ENCODE data around the gene PTPN3.
"Not testable (repeated sequence)": the region's sequence is repeated elsewhere in the genome, so short reads cannot be mapped to it uniquely, and the experiment has no call there.

PTPN3 gene

DNA sequence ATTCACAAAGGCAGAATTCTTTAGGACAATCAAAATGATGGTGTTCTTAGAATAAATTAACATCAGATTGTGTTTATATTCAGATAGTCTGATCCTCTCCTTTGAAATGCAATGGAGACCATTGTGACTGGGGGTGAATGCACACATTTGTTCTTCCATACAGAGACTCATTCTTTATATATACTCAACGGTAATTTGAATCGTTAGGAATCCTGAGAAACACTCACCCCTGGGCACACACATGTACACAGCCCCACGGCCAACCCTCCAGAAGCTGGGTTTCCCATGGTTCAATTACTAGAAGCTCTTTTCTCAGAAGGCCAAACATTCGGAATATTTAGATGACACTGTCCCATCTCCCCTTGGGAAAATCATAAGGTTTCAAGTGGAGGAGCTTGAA lies 119.8 kb downstream of the PTPN3 start:
- no peaks in the 10 kb centered on the region for H3K9me3 Mint-ChIP-seq
- H3K36me3 Mint-ChIP-seq (ENCODE audit: low read depth) = no peaks in the 10 kb centered on the region
- peaks cover 6% of the 10 kb centered on the region for H3K4me1 Mint-ChIP-seq (ENCODE audit: low read depth)
- H3K27me3 Mint-ChIP-seq (ENCODE audit: low read depth) = no peaks in the 10 kb centered on the region
- no peak overlapping the region for H3K4me3 Mint-ChIP-seq
- H3K27ac Mint-ChIP-seq = no peak overlapping the region

DNA sequence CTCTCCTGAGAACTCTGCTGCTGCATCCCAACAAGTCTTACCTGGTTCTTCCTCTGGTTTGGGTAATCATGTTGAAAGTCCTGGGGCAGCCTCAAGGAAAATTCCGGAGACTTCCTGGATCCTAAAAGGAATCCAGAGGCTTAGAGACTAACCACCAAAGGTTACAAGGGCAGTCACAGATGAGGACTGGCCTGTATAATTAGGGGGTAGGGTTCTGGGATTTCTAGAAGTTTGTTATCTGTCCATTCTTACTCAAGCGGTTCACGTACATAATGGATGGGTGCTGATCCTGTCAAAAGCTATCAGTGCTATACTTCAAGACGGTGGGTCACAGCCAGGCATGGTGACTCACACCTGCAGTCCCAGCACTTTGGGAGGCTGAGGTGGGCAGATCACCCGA lies 125.9 kb downstream of the PTPN3 start:
- Mint-ChIP-seq H3K36me3 (ENCODE audit: low read depth) (no peaks in the 10 kb centered on the region), H3K9me3 (no peaks in the 10 kb centered on the region), H3K4me1 (ENCODE audit: low read depth) (no peaks in the 10 kb centered on the region), H3K4me3 (no peak overlapping the region), H3K27me3 (ENCODE audit: low read depth) (peaks cover 8% of the 10 kb centered on the region), H3K27ac (no peak overlapping the region)

GRCh38 chr9:109371374-109371773 lies 126.7 kb downstream of the PTPN3 start:
- Mint-ChIP-seq H3K27me3 (ENCODE audit: low read depth) (peaks cover 11% of the 10 kb centered on the region), H3K4me1 (ENCODE audit: low read depth) (no peaks in the 10 kb centered on the region), H3K9me3 (no peaks in the 10 kb centered on the region)

GRCh38 chr9:109369285-109369684 lies 128.8 kb downstream of the PTPN3 start:
- H3K4me3 Mint-ChIP-seq = no peak overlapping the region
- no peak overlapping the region for H3K27ac Mint-ChIP-seq
- H3K27me3 Mint-ChIP-seq (ENCODE audit: low read depth) = peaks cover 18% of the 10 kb centered on the region
- H3K36me3 Mint-ChIP-seq (ENCODE audit: low read depth) = no peaks in the 10 kb centered on the region
- H3K4me1 Mint-ChIP-seq (ENCODE audit: low read depth) = no peaks in the 10 kb centered on the region
- no peaks in the 10 kb centered on the region for H3K9me3 Mint-ChIP-seq

More at GRCh38 chr9:109371374-109371773, 126.7 kb downstream of the PTPN3 start:
- Mint-ChIP-seq H3K36me3 (ENCODE audit: low read depth) (no peaks in the 10 kb centered on the region), H3K4me3 (no peak overlapping the region), H3K27ac (no peak overlapping the region)

DNA sequence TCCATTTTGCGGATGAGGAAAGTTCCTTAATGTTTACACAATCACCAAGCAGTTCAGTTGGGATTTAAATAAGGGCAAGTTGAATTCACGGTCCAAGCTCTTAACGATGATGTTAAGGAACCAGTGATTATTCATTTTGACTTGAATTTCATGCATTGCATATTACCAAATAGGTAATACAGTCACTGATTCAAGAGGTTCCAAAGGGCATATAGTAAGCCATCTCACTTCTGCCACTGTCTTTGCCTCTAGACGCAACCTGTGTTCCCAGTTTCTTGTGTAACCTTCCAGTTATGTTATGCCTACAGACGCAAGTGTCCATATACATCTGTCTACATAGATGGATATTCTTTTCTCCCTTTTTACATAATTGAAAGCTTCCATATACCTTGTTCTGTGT lies 137.3 kb downstream of the PTPN3 start:
- no peaks in the 10 kb centered on the region for H3K9me3 Mint-ChIP-seq
- no peaks in the 10 kb centered on the region for H3K36me3 Mint-ChIP-seq (ENCODE audit: low read depth)
- no peak overlapping the region for H3K4me3 Mint-ChIP-seq
- H3K27ac Mint-ChIP-seq = no peak overlapping the region
- H3K4me1 Mint-ChIP-seq (ENCODE audit: low read depth) = peaks cover 2% of the 10 kb centered on the region
- peaks cover 9% of the 10 kb centered on the region for H3K27me3 Mint-ChIP-seq (ENCODE audit: low read depth)

DNA sequence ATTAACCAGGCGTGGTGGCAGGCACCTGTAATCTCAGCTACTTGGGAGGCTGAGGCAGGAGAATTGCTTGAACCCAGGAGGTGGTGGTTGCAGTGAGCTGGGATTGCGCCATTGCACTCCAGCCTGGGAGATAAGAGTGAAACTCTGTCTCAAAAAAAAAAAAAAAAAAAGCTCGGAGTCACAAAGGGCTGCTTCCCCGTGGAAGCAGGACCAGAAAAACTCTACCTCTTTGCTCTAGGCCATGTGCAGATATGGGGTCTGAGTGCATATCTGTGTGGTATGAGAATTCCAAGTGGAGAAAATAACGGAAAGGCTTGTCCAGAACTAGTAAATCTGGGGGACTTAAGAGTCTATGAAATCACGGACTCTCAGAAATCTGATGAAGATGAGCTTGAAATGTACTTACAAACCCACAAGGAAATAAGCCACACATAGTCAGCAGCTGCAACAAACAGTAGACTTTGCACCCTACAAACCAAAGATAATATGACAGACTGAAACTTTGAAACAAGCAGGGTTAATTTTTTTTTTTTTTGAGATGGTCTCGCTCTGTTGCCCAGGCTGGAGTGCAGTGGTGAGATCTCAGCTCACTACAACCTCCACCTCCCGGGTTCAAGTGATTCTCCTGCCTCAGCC lies 139.0 kb downstream of the PTPN3 start:
- H3K9me3 Mint-ChIP-seq; H3K4me3 Mint-ChIP-seq; H3K4me1 Mint-ChIP-seq (ENCODE audit: low read depth); H3K27ac Mint-ChIP-seq; H3K36me3 Mint-ChIP-seq (ENCODE audit: low read depth); H3K27me3 Mint-ChIP-seq (ENCODE audit: low read depth): not testable (repeated sequence)

GRCh38 chr9:109355564-109356297 lies 142.4 kb downstream of the PTPN3 start:
- H3K27me3 Mint-ChIP-seq (ENCODE audit: low read depth) = peaks cover 3% of the 10 kb centered on the region
- no peaks in the 10 kb centered on the region for H3K36me3 Mint-ChIP-seq (ENCODE audit: low read depth)
- no peak overlapping the region for H3K4me3 Mint-ChIP-seq
- H3K27ac Mint-ChIP-seq = no peak overlapping the region
- H3K9me3 Mint-ChIP-seq = no peaks in the 10 kb centered on the region
- H3K4me1 Mint-ChIP-seq (ENCODE audit: low read depth) = peaks cover 2% of the 10 kb centered on the region

GRCh38 chr9:109354190-109354589 lies 143.9 kb downstream of the PTPN3 start:
- Mint-ChIP-seq H3K27me3 (ENCODE audit: low read depth) (peaks cover 3% of the 10 kb centered on the region), H3K27ac (no peak overlapping the region), H3K9me3 (no peaks in the 10 kb centered on the region), H3K36me3 (ENCODE audit: low read depth) (no peaks in the 10 kb centered on the region), H3K4me1 (ENCODE audit: low read depth) (peaks cover 2% of the 10 kb centered on the region), H3K4me3 (no peak overlapping the region)

- no peaks in the 10 kb centered on the region for H3K9me3 Mint-ChIP-seq
Measured at GRCh38 chr9:109351032-109351431, 147.1 kb downstream of the PTPN3 start.

GRCh38 chr9:109349421-109349846 lies 148.7 kb downstream of the PTPN3 start:
- no peaks in the 10 kb centered on the region for H3K9me3 Mint-ChIP-seq
- no peak overlapping the region for H3K27ac Mint-ChIP-seq
- H3K27me3 Mint-ChIP-seq (ENCODE audit: low read depth) = peaks cover 11% of the 10 kb centered on the region
- H3K4me1 Mint-ChIP-seq (ENCODE audit: low read depth) = no peaks in the 10 kb centered on the region
- H3K36me3 Mint-ChIP-seq (ENCODE audit: low read depth) = no peaks in the 10 kb centered on the region
- no peak overlapping the region for H3K4me3 Mint-ChIP-seq

More at GRCh38 chr9:109351032-109351431, 147.1 kb downstream of the PTPN3 start:
- H3K36me3 Mint-ChIP-seq (ENCODE audit: low read depth) = no peaks in the 10 kb centered on the region
- H3K4me1 Mint-ChIP-seq (ENCODE audit: low read depth) = no peaks in the 10 kb centered on the region
- H3K27ac Mint-ChIP-seq = no peak overlapping the region
- no peak overlapping the region for H3K4me3 Mint-ChIP-seq
- H3K27me3 Mint-ChIP-seq (ENCODE audit: low read depth) = peaks cover 11% of the 10 kb centered on the region

GRCh38 chr9:109346904-109347303 lies 151.2 kb downstream of the PTPN3 start:
- no peak overlapping the region for H3K27ac Mint-ChIP-seq
- peaks cover 8% of the 10 kb centered on the region for H3K27me3 Mint-ChIP-seq (ENCODE audit: low read depth)
- no peaks in the 10 kb centered on the region for H3K9me3 Mint-ChIP-seq
- no peaks in the 10 kb centered on the region for H3K36me3 Mint-ChIP-seq (ENCODE audit: low read depth)
- H3K4me3 Mint-ChIP-seq = no peak overlapping the region
- no peaks in the 10 kb centered on the region for H3K4me1 Mint-ChIP-seq (ENCODE audit: low read depth)

GRCh38 chr9:109344866-109345265 lies 153.2 kb downstream of the PTPN3 start:
- Mint-ChIP-seq H3K27ac (no peak overlapping the region), H3K4me3 (no peak overlapping the region), H3K27me3 (ENCODE audit: low read depth) (peaks cover 14% of the 10 kb centered on the region), H3K9me3 (no peaks in the 10 kb centered on the region), H3K36me3 (ENCODE audit: low read depth) (no peaks in the 10 kb centered on the region), H3K4me1 (ENCODE audit: low read depth) (no peaks in the 10 kb centered on the region)

- no peaks in the 10 kb centered on the region for H3K4me1 Mint-ChIP-seq (ENCODE audit: low read depth)
- H3K36me3 Mint-ChIP-seq (ENCODE audit: low read depth) = no peaks in the 10 kb centered on the region
- H3K27me3 Mint-ChIP-seq (ENCODE audit: low read depth) = peaks cover 14% of the 10 kb centered on the region
- H3K9me3 Mint-ChIP-seq = no peaks in the 10 kb centered on the region
- no peak overlapping the region for H3K27ac Mint-ChIP-seq
- H3K4me3 Mint-ChIP-seq = no peak overlapping the region
Measured at GRCh38 chr9:109342878-109343277, 155.2 kb downstream of the PTPN3 start.

DNA sequence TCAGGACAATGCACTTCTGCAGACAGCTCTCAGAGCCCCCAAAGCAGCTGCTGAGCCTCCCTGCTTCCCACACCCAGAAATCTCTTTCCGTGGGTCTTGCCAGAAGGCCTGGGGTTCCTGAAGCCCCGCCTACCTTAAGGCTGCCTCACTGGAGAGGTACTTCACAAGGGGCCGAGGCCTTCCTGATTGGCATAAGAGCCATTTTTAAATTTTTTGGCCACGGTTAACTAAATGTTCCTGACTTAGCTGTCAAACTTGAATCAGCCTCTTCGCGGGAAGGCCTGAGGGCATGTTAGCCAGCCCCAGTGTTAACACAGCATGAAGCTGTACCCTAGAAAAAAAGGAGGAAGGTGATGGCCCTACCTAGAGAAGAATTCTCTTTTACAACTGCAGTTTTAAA lies 156.5 kb downstream of the PTPN3 start:
- Mint-ChIP-seq H3K9me3 (no peaks in the 10 kb centered on the region), H3K4me1 (ENCODE audit: low read depth) (no peaks in the 10 kb centered on the region), H3K27ac (no peak overlapping the region), H3K36me3 (ENCODE audit: low read depth) (no peaks in the 10 kb centered on the region), H3K4me3 (no peak overlapping the region), H3K27me3 (ENCODE audit: low read depth) (peaks cover 6% of the 10 kb centered on the region)

- H3K27ac Mint-ChIP-seq; H3K36me3 Mint-ChIP-seq (ENCODE audit: low read depth); H3K9me3 Mint-ChIP-seq; H3K4me1 Mint-ChIP-seq (ENCODE audit: low read depth); H3K4me3 Mint-ChIP-seq: not testable (repeated sequence)
- peaks cover 12% of the 10 kb centered on the region for H3K27me3 Mint-ChIP-seq (ENCODE audit: low read depth)
Measured at GRCh38 chr9:109340979-109341378, 157.1 kb downstream of the PTPN3 start.

Measured in T-helper 1 cell treated with Interleukin-12 subunit alpha and Interleukin-12 subunit beta and Interleukin-4 antibody, amounts not matched to agents 30 μg/mL and 1 μg/mL, for 36 hours (primary cell).